GM19455 (cell line): ENCODE results near the gene B9D1.
"Not testable (repeated sequence)": the region's sequence is repeated elsewhere in the genome, so short reads cannot be mapped to it uniquely, and the experiment has no call there.

Experiments
- ATAC-seq: cut with Tn5 transposase; IDR thresholded peaks from one replicate; pipeline ENCODE4 v1.9.1; 2021; ENCODE audit not compliant: unreplicated experiment

B9D1 gene

DNA sequence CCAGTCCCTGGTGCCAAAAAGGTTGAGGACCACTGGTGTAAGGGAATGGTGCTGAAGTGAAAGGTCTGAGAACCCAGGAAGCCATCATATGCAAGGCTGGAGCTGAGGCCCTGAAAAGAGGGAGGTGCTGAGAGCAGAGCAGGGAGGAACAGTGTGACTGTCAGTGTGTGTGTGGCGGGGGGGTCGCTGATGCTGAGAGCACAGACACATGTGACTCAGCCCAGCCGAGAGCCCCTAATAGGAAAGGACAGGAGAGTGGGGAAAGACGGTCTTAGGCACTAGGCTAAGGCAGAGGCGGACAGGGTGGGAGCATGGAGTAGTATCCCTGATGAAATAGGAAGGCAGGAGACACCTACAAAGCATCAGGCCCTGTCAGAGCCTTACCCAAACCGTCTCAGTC lies 1.2 kb downstream of the B9D1 start:
- no peak for ATAC-seq

DNA sequence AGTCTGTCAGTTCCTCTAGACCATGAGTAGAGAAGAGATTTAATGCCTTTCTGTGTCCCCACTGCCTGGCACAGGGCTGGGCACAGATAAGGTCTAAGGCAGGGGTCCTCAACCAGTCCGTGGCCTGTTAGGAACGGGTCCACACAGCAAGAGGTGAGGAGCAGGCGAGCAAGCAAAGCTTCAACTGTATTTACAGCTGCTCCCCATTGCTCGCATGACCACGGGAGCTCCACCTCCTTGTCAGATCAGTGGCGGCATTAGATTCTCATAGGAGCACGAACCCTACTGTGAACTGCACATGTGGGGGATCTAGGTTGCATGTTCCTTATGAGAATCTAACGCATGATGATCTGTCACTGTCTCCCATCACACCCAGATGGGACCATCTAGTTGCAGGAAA lies 1.8 kb downstream of the B9D1 start:
- ATAC-seq, result no peak

DNA sequence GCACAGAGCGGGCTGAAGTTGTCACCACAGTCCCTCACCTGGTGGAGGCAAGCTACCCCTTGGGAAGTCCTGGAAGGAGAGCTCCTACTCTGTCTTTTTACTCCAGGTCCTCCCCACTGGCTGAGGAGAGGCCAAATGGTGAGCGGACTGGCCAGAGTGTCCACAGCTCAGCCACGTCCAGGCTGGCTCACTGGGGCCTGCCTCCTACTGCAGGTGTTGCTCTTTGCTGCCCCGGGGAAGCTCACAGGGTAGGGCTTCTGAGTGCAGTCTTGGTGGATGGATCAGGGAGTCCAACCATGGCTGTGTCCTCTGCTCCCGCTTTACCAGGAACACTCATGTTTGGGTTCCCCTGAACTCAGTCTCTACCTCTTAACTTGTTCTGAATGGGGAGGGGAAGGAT lies 2.7 kb downstream of the B9D1 start:
- no peak for ATAC-seq

DNA sequence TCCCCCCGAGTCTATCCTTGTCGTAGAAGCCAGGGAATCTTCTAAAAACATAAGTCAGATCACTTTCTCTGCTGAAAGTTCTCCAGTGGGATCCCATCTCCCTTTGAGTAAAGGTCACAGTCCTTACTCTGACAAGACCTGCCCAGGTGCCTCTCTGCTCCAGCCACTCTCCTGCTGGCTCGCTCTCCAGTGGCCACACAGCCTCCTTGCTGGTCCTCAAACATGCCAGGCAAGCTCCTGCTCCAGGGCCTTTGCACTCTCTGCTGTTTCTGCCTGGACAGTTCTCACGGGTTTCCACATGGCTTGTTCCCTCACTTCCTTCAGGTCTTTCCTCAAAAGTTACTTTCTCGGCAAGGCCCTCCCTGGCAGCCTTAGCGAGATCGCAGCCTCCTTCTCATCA lies 3.4 kb downstream of the B9D1 start:
- ATAC-seq, result no peak

DNA sequence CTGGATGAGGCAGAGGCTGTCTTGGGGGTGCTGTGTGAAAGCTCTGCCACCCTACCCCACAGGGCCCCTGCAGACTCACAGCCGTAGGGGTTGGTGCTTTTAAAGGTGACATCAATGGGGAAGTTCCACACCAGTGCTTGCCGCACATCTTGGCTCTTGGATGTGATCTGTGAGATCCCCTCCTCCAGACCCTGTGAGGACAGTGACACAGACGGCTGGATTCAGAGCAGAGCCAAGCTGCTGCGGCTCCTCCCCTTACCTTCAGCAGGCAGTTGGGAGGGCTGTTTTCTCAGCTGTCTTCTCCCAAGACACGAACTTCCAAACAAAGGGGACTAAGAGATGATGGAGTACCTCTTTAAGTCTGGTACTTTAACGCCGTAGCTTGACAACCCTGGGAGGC lies 4.8 kb downstream of the B9D1 start:
- no peak for ATAC-seq

DNA sequence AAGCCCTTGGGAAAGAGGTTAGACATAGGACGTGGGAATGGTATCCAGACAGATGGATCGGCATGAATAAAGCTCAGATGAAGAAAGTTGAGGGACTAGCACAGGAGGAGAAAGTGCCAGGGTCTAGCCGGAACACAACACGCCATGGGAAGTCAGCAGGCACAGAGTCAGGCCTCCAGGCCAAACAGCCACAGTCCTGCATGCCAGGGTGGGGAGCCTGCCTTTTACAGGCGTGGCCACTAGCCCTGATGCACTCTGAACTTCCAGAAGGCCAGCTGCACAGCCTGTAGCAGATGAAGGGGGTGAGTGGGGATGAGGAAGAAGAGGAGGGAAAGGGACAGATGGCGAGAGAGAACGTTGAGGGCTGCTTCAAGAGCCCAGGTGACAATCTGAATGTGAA lies 5.2 kb downstream of the B9D1 start:
- no peak for ATAC-seq

DNA sequence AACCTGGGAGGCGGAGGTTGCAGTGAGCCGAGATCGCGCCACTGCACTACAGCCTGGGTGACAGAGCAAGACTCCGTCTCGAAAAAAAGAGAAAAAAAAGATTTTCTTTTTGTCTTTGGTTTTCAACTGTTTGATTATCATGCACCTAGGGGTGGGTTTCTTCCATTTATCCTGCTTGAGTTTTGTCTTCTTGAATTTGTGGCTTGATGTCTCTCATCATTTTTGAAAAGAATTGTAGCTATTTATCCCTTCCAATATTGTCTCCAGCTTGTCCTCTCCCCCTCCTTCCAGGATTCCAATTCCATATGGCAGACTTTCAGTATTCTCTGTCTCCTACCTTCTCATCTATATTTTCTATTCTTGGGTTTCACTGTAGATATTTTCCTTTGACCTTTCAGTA lies 7.8 kb downstream of the B9D1 start:
- no peak for ATAC-seq

DNA sequence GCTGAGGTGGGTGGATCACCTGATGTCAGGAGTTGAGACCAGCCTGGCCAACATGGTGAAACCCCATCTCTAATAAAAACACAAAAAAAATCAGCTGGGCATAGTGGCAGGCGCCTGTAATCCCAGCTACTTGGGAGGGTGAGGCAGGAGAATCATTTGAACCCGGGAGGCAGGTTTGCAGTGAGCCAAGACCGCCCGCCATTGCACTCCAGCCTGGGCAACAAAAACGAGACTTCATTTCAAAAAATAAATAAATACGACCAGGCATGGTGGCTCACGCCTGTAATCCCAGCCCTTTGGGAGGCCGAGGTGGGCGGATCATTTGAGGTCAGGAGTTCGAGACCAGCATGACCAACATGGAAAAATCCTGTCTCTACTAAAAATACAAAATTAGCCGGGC lies 9.1 kb downstream of the B9D1 start:
- not testable (repeated sequence) for ATAC-seq

DNA sequence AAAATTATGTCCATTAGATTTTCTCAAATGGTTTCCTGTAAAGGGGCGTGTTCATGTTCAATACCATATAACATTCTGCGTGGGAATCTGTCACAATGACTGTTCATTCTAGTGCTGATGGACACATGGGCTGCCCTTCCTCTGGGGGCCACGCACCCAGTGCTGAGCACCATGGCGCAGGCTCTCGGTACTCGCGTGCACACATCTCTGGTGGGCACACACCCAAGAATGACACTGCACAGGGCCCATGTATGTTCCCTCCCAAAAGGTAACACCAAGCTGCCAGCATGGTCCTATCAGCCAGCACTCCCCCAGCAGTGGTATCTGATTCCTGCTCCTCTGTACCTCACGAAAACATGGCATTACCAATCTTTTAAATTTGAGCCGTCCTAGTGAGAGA lies 13.7 kb downstream of the B9D1 start:
- ATAC-seq, result no peak

DNA sequence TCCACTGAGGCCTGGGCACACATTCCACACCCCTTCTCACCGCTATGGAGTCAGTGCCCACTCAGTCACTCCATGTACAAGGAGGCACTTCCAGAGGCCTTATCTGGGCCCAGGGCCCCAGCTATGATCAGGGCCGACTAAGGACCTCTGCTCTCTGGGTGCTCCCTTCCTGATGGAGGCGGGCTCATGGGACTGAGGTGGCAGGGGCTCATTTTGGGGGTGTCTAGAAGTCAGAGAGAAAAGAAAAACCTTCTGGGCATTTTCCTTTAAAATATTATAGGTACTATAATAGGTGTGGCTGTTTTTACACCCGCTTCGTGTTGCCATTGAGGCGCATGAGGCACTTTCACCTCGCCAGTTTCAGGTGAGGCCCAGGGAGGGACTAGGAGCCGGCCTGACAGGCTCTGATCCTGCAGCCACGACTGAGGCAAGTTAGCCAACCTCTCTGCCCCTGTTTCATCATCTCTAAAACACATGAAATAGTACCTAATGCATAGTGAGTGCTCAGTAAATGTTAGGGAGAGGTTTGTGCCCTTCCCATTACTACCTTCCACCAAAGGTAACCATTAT lies 14.4 kb downstream of the B9D1 start:
- no peak for ATAC-seq

DNA sequence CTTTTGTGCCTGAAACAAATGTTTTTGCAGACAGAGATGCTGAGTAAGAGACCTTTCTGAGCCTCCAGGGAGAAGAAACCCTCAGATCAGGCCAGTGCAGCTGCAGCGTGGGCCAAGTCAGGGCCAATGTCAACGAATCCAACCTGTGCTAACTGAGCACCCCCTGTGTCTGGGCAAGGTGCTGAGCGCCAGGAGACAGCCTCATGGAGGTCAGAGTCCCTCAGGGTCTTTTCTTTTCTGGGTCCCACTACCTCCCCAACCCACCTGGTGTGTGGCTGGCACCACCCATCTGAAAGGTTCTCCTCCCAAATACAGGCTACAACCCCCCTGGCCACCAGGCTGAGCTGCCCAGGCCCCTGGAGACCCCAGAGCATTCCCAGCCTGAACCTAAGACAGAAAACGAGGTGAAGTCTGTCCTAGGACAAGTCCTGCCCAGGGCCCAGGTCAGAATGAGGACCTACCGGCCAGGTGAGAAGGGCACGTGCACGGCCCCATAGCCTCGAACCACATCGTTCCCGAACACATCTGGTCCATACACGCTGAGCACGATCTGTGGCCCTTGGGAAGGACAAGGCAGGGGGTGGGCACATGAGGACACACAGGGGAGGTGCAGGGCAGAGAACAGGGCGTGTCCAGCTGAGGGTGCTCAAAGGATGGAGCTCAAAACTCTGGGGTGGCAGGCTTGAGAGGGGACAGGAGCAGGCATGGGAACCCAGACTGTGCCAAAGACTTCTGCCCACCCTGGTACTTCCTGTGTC lies 15.0 kb downstream of the B9D1 start:
- no peak for ATAC-seq

DNA sequence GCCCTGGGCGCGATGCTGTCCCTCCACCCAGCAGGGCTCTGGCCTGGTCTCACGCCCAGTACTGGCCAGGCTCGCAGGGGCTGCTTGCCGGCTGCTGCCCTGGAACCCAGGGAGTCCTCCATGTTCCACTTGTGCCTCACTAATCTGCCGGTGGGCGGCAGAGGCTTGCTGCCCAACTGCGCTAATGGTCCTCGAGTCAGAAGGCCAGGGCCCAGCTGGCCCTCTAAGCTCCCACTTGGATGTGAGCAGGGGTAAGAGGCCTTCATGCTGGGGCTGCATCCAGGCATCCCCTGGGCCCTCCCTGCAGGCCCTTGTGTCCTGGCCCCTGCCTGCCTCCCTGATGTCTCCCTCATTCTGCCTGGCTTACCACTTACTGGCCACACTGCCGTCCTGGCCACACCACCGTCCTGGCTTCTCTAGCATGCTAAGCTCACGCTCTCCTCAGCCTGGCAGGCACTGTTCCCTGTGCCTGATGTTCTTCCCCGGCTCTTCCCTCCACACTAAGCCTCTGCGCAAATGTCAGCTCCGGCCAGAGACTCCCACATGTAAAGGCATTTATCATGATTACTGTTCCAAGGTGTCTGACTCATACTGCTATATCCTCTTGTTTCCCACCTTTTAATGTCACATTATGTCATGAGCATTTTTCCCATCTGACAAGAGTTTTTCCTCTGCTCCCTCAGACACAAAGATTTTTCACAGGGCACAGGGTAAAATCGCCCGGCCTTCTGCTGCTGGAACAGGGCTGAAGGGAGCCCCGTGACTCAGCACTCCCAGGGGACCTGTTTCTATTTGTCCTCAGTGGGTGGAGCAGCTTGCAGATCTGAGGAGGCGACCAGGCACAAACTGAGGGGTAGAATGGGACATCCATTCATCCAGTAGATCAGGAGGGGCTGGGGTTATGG lies 15.9 kb downstream of the B9D1 start:
- no peak for ATAC-seq

DNA sequence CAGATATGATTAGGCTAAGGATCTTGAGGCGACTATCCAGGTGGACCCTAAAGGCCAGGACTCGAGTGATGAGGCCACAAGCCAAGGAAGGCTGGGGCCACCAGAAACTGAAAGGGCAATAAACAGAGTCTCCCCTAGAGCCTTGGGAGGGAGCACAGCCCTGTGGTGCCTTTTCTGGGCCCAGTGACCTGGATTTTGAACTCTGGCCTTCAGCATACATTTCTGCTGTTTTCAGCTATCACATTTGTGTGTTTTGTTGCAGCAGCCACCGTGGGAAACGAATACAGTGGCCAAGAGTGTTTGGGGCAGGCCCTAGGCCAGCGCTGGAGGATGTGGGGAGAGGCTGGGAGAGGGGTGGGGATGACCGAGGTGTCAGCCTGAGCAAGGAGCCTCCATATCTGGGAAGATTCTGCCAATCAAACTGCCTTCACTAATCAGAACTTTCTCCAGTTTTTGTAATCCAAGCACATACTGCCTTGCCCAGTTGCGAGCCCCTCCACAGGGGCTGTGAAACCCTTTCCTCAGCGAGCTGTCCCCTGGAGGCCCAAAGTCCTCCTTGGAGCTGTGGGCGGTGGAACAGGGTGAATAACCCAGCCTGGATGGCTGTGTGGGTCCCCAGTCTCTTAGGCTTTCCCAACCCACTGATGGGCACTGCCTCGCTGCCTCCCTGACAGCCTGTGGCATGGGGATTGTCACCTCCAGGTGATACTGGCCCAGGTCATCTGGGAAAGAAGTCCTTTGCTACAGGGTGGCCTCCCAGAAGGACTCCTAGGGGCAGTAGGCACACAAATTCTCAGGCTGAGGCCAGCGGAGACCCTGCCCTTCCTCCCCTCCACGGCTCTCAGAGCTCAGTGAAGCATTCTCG lies 16.8 kb downstream of the B9D1 start:
- no peak for ATAC-seq

DNA sequence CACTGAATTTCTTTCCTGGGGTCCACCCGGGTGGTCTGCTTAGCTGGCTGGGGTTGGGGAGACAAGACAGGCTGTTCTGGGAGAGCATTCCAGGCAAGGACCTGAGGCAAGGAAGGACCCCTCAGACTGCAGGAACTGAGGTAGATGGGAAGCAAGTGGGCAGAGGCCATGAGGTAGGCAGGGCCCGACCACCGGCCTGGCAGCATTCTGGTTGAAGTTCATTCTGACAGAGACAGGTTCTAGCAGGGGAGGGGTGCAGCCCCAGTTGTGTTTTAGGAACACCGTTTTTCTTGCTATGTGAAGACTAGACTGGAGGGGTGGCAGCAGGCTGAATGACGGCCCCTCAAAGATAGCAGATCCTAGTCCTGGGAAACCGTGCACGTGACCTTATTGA lies 17.5 kb downstream of the B9D1 start:
- no peak for ATAC-seq

DNA sequence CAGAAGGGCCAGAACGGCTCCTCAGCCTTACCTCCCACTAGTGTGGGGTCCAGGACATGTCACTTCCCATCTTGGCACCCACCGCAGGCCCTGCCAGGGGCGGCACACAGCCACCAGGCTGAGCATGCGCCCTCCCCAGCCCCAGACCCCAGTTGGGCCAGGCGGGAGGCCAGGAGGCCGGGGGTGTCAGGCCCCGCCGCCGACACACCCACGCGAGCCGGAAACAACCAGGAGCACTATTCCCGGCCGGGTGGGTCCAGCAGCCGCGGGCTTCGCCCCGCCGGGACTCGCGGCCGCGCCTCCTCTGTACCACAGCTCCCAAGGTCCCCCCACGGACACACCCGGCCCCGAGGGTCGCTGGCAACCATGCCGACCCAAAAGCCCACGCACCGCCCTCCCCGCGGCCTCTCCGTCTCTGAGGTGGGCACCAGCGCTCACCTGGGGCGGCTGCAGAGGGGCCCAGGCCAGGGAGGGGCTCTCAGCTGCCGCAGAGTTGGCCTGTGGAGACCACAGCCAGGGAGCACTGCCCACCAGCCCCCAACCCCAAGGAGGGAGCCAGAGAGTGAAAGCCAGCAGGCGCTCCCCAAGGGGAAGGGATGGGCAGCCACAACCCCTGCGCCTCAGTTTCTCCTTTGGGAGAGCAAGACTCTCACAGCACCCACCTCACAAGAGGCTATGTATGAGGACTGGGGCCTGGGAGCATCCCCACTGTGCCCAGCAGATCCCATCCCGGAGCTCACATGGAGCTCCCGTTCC lies 18.0 kb downstream of the B9D1 start:
- no peak for ATAC-seq

DNA sequence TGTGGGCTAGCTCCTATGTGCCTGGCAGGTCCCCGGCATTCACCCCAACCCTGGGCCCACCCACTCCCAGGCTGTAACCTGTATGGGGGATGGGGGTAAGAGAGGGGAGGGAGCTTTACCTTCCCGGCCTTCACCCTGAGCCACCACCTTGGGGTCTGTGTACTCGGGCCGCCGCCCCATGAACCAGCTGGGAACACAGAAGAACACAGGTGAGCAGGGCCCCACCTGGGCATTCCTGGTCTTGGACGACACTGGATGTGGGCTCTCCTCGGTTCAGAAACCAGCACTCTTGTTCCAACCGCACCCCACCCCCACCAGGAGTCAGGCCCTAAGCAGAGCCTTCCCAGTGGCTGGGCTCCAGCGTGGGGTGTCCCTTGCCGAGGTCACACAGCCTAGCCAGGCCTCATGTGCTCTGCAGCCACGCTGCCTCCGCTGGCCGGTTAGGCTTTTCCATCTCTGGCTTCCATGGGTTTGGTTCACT lies 18.8 kb downstream of the B9D1 start:
- no peak for ATAC-seq

DNA sequence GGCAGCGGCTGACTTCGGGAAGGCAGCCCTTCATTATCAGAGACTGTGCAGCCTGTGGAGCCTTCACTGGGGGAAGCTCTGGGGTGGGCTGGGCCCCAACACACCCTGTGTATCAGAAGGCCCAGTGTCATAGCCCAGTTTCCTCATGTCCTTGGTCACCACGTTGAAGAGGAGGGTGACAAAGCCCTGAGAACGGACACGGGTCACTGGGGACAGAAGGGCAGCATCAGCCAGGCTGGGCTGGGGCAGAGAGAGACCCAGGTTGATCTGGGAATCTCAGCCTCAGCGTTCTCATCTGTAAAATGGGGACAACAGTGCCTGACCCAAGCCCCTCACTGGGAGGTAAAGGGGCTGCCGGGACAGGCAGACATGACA lies 19.3 kb downstream of the B9D1 start:
- ATAC-seq, result no peak

DNA sequence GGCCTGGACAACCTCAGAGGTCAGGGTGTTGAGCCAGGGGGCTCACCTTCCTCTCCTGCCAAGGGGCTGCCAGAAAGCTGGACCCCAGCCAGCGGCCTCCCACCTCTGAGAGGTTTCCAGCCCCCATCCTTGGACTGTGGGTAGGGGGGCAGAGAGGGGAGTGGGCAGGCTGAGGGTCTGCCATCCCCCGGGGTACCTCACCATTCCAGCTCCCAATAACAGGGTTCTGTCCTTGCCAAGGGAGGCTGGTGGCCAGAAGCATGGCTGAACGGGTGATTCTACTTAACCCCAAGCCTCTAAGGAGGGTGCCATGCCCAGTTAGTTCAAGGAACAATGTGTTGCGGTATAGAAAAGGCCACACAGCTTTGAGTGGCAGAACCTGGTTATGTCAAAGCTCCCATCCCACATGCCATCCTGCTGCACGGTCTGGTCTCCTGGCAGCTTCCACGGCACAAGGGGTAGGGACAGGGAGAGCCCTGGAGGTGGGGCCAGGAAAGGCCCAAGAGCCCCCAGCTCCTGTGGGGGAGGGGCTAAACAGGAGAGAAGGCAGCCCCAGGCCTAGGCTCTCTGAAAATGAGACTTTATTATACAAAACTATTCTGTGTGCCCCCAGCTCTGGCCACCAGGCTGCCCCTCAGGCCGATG lies 19.8 kb downstream of the B9D1 start:
- no peak for ATAC-seq

DNA sequence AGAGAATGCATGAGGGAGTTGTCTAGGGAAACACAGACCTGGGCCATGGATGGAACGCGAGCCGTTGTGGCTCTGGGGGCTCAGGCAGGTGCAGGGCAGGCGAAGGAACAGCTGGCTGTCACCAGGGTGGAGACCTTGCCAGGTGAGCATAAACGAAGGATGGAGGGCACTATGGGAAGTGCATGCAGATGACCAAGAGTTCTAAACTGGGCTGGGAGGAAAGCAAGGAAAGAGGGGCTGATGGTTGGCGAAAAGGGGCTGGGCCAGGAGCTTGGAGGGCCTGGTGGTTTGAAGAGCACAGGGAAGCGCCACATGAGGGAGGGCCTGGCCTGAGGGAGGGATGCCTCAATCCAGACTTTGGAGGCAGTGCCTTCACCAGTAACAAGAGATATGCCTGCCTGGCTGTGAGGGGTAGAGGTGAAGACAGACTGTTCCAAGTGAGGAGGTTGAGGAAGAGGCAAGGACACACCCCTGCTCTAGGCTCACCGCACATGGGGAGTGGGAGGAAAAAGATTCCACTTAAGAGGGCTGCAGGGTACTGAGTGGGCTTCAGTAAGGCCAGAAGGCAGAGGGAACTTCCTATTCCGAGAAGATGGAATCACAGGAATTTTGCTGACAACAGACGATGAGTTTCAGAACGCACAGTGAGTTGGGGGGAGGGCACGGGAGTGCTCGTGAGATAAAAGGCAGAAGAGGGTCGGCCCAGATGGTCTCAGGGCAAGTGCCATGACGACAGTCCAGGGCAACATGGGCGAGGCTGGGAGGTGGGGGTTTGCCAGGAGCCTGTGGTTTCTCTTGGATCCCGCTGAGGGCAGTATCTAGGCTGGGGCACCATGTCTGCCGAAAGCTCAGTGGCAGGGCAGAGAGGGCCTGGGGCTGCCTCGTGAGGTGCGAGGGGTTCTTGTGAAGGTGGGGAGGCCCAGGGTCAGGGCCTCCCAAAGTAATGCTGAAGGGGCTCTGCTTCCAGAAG lies 20.6 kb downstream of the B9D1 start:
- ATAC-seq, result no peak
